PFSK-1 (cell line): ENCODE measurements around the gene FUS.

Experiments
- FOXP2 ChIP-seq: optimal IDR thresholded peaks from 2 replicates; pipeline ENCODE3; 2011; ENCODE audit warnings: borderline replicate concordance, control low read depth, inconsistent platforms; ENCODE audit not compliant: insufficient read depth; ENCODE audit errors: extremely low read length, extremely low read depth
- POLR2AphosphoS5 ChIP-seq: IDR thresholded peaks from 2 replicates; pipeline ENCODE4 v1.6.1; 2012; ENCODE audit warnings: low read depth, mild to moderate bottlenecking, control low read depth, low read length, moderate library complexity
- REST ChIP-seq, 2 experiments: IDR thresholded peaks; 2 replicates each; pipeline versions ENCODE4 v1.6.1 to v1.8.0; 2011 to 2012; ENCODE audit warnings: low read depth in 2 of 2, low read length in 2 of 2, control low read depth in 1 of 2, inconsistent platforms in 1 of 2, mild to moderate bottlenecking in 1 of 2, moderate library complexity in 1 of 2; ENCODE audit not compliant: insufficient read depth in 1 of 2
- SIN3A ChIP-seq: IDR thresholded peaks from 2 replicates; pipeline ENCODE4 v1.6.1; 2012; ENCODE audit warnings: mild to moderate bottlenecking, low read length, moderate library complexity, borderline replicate concordance; ENCODE audit not compliant: insufficient read depth
- TAF1 ChIP-seq: IDR thresholded peaks from 2 replicates; pipeline ENCODE4 v1.6.1; 2012; ENCODE audit warnings: low read length, control low read depth, borderline replicate concordance; ENCODE audit not compliant: insufficient read depth

FUS gene

GRCh38 chr16:31213877-31214707 is 34.2 kb downstream of the FUS start, which contains the start of gene TRIM72:
TRIM72 (plus strand) TSS chr16:31214119; CDS start chr16:31214739, 620 bp downstream.
- no peak for TF ChIP-seq FOXP2

- TF ChIP-seq POLR2AphosphoS5 (no peak), SIN3A (no peak), TAF1 (no peak), FOXP2 (no peak), REST (IDR thresholded peaks at IDR 0.05; ENCODE audit: insufficient read depth in 1 of 2, low read depth in 2 of 2, low read length in 2 of 2) (no peak)
Observed at GRCh38 chr16:31214708-31215286, 34.9 kb downstream of the FUS start.

GRCh38 chr16:31215287-31216162 is 35.6 kb downstream of the FUS start:
- TF ChIP-seq FOXP2, result no peak
- TF ChIP-seq TAF1, result no peak
- no peak for TF ChIP-seq POLR2AphosphoS5
- no peak for TF ChIP-seq REST (IDR thresholded peaks at IDR 0.05; ENCODE audit: insufficient read depth in 1 of 2, low read depth in 2 of 2, low read length in 2 of 2)
- TF ChIP-seq SIN3A, result no peak

GRCh38 chr16:31216422-31217135 is 36.6 kb downstream of the FUS start, which contains the start of gene PYDC1:
PYDC1 (minus strand) TSS chr16:31217135; CDS start chr16:31217028, 107 bp downstream.
- TF ChIP-seq REST (IDR thresholded peaks at IDR 0.05; ENCODE audit: insufficient read depth in 1 of 2, low read depth in 2 of 2, low read length in 2 of 2) (no peak), TAF1 (no peak)

GRCh38 chr16:31217136-31217530 is 37.2 kb downstream of the FUS start:
- TF ChIP-seq FOXP2 (no peak), SIN3A (no peak), POLR2AphosphoS5 (no peak), REST (IDR thresholded peaks at IDR 0.05; ENCODE audit: insufficient read depth in 1 of 2, low read depth in 2 of 2, low read length in 2 of 2) (no peak), TAF1 (no peak)
